Glutamatergic neuron (in vitro differentiated cells): ENCODE results near the gene IFNGR2. TPM values are rescaled to one million over a fixed set of nuclear protein-coding genes. Genes with fewer than 3 reads are reported as not detected.

Source experiments
- DNase-seq: peaks from one replicate; pipeline ENCODE4 v3.0.0; 2022
- H3K27ac Mint-ChIP-seq: one replicate; pipeline ENCODE4 v1.8.0; 2020; ENCODE audit warnings: mild to moderate bottlenecking, mixed read lengths, inconsistent platforms; ENCODE audit not compliant: unreplicated experiment
- H3K27me3 Mint-ChIP-seq: one replicate; pipeline ENCODE4 v1.8.0; 2020; ENCODE audit warnings: mild to moderate bottlenecking, moderate library complexity, mixed read lengths, inconsistent platforms; ENCODE audit not compliant: unreplicated experiment
- H3K36me3 Mint-ChIP-seq: one replicate; pipeline ENCODE4 v1.8.0; 2020; ENCODE audit warnings: mild to moderate bottlenecking, mixed read lengths, inconsistent platforms; ENCODE audit not compliant: unreplicated experiment
- H3K4me1 Mint-ChIP-seq: one replicate; pipeline ENCODE4 v1.8.0; 2020; ENCODE audit warnings: mild to moderate bottlenecking, low read depth, mixed read lengths, inconsistent platforms; ENCODE audit not compliant: unreplicated experiment
- H3K4me3 Mint-ChIP-seq: one replicate; pipeline ENCODE4 v1.8.0; 2020; ENCODE audit warnings: mild to moderate bottlenecking, mixed read lengths, inconsistent platforms; ENCODE audit not compliant: unreplicated experiment
- H3K9me3 Mint-ChIP-seq: one replicate; pipeline ENCODE4 v1.8.0; 2020; ENCODE audit warnings: mild to moderate bottlenecking, moderate library complexity, mixed read lengths, inconsistent platforms; ENCODE audit not compliant: unreplicated experiment
- total RNA-seq: library from RNA; stranded (reverse); fragmentation: NEBNext Ultra II Directional; extraction: Animal tissue kit (Norgen Biotek cat#: 25700); gene quantifications from one replicate; pipeline ENCODE4 v1.2.1, GENCODE V29; 2021; ENCODE audit not compliant: unreplicated experiment
- TF ChIP-seq, protein P1 (sequence below): fragments of 200-600 bp; sonication (generic); IDR thresholded peaks from one replicate; pipeline ENCODE4 v1.5.0; 2021; ENCODE audit not compliant: partially characterized antibody, unreplicated experiment

The IFNGR2 gene
- total RNA-seq, 1 donor from 2014 or later = 9.6 TPM

DNA sequence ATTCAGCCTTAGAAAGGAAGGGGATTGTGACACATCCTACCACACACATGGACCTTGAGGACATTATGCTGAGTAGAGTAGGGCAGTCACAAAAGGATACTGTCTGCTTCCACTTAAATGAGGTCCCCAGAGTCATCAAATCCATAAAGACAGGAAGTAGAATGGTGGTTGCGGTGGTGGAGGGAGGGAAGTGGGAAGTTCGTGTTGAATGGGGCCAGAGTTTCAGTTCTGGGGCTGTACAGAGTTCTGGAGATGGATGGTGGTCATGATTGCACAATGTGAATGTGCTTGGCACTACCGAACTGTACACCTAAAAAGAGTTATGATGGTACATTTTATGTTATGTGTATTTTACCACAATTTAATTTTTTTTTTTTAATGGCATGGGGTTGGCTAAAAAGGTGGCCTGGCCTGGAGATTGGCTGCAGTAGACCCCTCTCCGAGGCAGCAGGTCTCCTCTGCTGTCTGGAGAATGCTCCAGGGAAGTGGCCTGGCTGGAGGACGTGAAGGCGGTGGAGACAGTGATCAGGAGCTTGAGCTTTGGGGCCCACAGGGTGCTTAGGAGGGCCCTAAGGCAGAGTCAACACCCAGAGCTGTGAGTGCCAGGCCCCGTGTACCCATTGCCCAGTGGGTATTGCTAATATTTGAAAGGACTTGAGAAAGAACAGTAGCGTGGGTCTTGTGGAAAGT is 30.4 kb downstream of the IFNGR2 start:
- Mint-ChIP-seq H3K9me3 (peaks cover 5% of the 10 kb centered on the region), H3K27me3 (peaks cover 2% of the 10 kb centered on the region), H3K36me3 (no peaks in the 10 kb centered on the region), H3K27ac (peak overlapping the region; percentile 38), H3K4me3 (no peak overlapping the region), H3K4me1 (no peaks in the 10 kb centered on the region)
- TF ChIP-seq, protein P1, sequence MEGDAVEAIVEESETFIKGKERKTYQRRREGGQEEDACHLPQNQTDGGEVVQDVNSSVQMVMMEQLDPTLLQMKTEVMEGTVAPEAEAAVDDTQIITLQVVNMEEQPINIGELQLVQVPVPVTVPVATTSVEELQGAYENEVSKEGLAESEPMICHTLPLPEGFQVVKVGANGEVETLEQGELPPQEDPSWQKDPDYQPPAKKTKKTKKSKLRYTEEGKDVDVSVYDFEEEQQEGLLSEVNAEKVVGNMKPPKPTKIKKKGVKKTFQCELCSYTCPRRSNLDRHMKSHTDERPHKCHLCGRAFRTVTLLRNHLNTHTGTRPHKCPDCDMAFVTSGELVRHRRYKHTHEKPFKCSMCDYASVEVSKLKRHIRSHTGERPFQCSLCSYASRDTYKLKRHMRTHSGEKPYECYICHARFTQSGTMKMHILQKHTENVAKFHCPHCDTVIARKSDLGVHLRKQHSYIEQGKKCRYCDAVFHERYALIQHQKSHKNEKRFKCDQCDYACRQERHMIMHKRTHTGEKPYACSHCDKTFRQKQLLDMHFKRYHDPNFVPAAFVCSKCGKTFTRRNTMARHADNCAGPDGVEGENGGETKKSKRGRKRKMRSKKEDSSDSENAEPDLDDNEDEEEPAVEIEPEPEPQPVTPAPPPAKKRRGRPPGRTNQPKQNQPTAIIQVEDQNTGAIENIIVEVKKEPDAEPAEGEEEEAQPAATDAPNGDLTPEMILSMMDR = no peak
- no peak for DNase-seq

DNA sequence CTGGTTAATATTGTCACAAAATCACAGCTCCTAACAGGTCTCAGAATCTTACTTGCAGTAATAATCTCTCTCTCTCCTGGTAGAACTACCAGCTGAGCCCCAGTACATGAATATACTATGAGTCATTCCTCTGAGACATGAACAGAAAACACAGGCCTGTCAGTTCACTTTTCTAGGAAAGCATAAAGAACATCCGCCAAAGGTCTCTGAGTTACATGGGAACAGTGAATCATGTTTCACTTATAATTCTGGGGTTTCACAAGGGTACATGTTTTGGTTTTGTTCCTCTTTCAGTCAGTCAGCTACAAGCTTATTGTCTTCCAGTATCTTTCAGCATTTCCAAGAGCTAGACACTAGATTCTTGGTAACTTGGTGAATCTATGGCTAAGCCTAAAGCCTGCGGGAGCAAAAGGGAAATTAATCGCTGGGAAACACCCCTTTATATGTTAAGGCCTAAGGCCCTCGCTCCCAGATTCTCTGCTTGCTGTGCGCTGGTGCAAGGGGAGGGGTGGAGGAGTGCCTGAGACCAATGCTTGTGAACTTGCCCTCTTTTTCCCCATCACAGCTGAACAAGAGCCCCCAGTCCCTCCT is 31.7 kb downstream of the IFNGR2 start:
- Mint-ChIP-seq H3K4me1 (no peaks in the 10 kb centered on the region), H3K9me3 (peaks cover 5% of the 10 kb centered on the region), H3K36me3 (no peaks in the 10 kb centered on the region), H3K27me3 (peaks cover 2% of the 10 kb centered on the region), H3K27ac (peak overlapping the region; percentile 67), H3K4me3 (no peak overlapping the region)
- TF ChIP-seq, protein P1 = no peak
- no peak for DNase-seq

DNA sequence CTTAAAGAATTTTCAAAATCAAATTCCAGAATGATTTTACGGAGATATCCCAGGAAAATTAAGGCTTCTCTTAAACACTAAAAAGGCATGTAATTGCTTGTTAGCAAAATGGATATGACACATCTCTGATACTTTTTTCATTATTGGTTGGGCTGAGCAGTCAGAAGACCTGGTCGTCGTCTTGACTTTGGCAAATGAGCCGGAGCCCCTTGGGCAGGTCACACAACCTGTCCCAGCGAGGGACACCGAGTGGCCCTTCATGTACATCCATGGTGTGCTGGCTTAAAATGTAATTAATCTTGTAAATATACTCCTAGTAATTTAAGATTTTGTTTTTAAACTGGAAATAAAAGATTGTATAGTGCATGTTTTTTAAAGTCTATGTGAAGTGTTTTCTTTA is 33.9 kb downstream of the IFNGR2 start:
- Mint-ChIP-seq H3K27ac (no peak overlapping the region), H3K9me3 (peaks cover 5% of the 10 kb centered on the region), H3K36me3 (no peaks in the 10 kb centered on the region), H3K27me3 (peaks cover 2% of the 10 kb centered on the region), H3K4me3 (no peak overlapping the region), H3K4me1 (peaks cover 3% of the 10 kb centered on the region)
- no peak for DNase-seq
- TF ChIP-seq, protein P1 = no peak

DNA sequence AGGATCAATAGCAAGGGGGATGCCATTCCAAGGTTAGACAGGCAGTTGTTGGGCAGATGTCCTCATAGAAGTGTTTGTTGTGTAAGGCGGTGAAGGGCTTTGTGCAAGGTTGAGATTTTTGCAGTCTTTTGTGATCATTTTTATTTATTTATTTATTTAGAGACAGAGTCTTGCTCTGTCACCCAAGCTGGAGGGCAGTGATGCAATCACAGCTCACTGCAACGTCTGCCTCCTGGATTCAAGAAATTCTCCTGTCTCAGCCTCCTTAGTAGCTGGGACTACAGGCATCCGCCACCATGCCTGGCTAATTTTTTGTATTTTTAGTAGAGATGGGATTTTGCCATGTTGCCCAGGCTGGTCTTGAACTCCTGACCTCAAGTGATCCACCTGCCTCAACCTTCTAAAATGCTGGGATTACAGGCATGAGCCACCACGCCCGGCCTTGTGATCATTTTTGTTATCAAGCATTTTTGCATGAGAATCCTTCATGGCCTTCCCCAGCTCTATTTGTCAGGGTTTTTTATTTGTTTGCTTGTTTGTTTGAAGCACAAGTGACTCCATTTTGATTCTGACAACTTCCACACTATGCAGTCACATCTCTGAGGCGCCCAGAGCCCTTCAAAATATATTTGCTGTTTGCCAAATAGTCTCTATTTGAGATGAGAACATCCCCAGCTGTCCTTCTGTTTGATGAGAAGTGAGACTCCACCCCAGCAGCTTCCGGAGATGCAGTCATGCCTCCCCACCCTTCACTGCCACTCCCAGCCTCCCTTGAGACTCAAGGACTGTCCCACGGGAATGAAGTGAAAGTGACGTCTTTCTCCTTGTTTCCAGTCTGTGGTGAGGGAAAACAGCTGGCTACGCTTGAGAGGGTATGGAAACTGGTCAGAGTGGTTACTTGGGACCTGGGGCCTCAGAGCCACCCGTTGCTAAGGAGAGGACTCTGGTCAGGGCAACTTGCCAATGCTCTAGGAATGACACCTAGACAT is 38.6 kb downstream of the IFNGR2 start:
- H3K4me3 Mint-ChIP-seq = no peak overlapping the region

More for the DNA sequence above, 38.6 kb downstream of the IFNGR2 start:
- TF ChIP-seq, protein P1 = no peak
- H3K27ac Mint-ChIP-seq = no peak overlapping the region
- no peak for DNase-seq
- H3K36me3 Mint-ChIP-seq = no peaks in the 10 kb centered on the region
- H3K9me3 Mint-ChIP-seq = peaks cover 2% of the 10 kb centered on the region
- H3K27me3 Mint-ChIP-seq = no peaks in the 10 kb centered on the region
- peaks cover 3% of the 10 kb centered on the region for H3K4me1 Mint-ChIP-seq
